B cell (primary cell): ENCODE data around the gene SLAMF6. TPM values are rescaled to one million over a fixed set of nuclear protein-coding genes. Genes with fewer than 3 reads are reported as not detected.

Source experiments
- ATAC-seq: fragments of 200-7000 bp; cut with Tn5 transposase; one replicate; pipeline ENCODE4 v1.10.0; 2021; ENCODE audit warnings: low read depth, mild to moderate bottlenecking, moderate number of reproducible peaks, moderate library complexity
- CTCF ChIA-PET: fragments of 350-600 bp; sonication (Branson Sonifier 250); formaldehyde crosslinking; loops from one replicate; lab custom pipeline; 2021; ENCODE audit warnings: antibody characterized with exemption, inconsistent platforms; lab: Charles Lee
- POLR2A ChIA-PET: fragments of 350-600 bp; sonication (Branson Sonifier 250); formaldehyde crosslinking; loops from one replicate; lab custom pipeline; 2021; ENCODE audit warnings: antibody characterized with exemption; lab: Charles Lee
- DNase-seq: peaks from one replicate; pipeline ENCODE4 v3.0.0; 2013
- H2AFZ ChIP-seq: 2 replicates; pipeline ENCODE4 v1.6.1; 2012; ENCODE audit warnings: mild to moderate bottlenecking, low read depth, low read length; ENCODE audit not compliant: insufficient read depth, poor library complexity, severe bottlenecking
- H3K27ac ChIP-seq, 2 donors: 1 replicate in 1 of 2; 2 replicates in 1 of 2; pipeline ENCODE4 v1.5.1; 2012 to 2013; ENCODE audit warnings: low read length in 2 of 2, mild to moderate bottlenecking in 2 of 2, moderate library complexity in 1 of 2
- H3K27me3 ChIP-seq, 4 experiments: fragments of 200-600 bp in 1 of 4; sonication (generic) in 1 of 4; replicated peaks in 1 of 4; 1 replicate in 2 of 4; 2 replicates in 2 of 4; pipeline versions ENCODE4 v1.6.1 to v1.7.0; 2013 to 2016; ENCODE audit warnings: low read length in 3 of 4, mild to moderate bottlenecking in 2 of 4, mixed read lengths in 1 of 4, moderate library complexity in 1 of 4; ENCODE audit not compliant: insufficient read depth in 4 of 4, control insufficient read depth in 3 of 4; ENCODE audit errors: control extremely low read depth in 1 of 4
- H3K36me3 ChIP-seq, 2 experiments: replicated peaks in 1 of 2; 1 replicate in 1 of 2; 2 replicates in 1 of 2; pipeline versions ENCODE4 v1.6.1 to v1.7.1; 2013; ENCODE audit warnings: low read length in 1 of 2; ENCODE audit not compliant: insufficient read depth in 2 of 2, control insufficient read depth in 1 of 2; ENCODE audit errors: control extremely low read depth in 1 of 2, extremely low read depth in 1 of 2
- H3K4me1 ChIP-seq, 2 donors: fragments of 200-600 bp in 1 of 2; sonication (generic) in 1 of 2; 1 replicate in 1 of 2; 2 replicates in 1 of 2; pipeline versions ENCODE4 v1.5.1 to v1.6.1; 2013 to 2017; ENCODE audit warnings: low read length in 2 of 2; ENCODE audit not compliant: control insufficient read depth in 2 of 2, insufficient read depth in 2 of 2
- H3K4me2 ChIP-seq: replicated peaks from 2 replicates; pipeline ENCODE3; 2012; ENCODE audit warnings: mild to moderate bottlenecking, low read depth, low read length; ENCODE audit not compliant: poor library complexity, severe bottlenecking
- H3K4me3 ChIP-seq, 5 experiments: fragments of 200-600 bp in 1 of 5; sonication (generic) in 1 of 5; 1 replicate in 3 of 5; 2 replicates in 2 of 5; pipeline versions ENCODE4 v1.5.1 to v1.7.0; 2011 to 2016; ENCODE audit warnings: low read length in 4 of 5, mild to moderate bottlenecking in 4 of 5, low read depth in 2 of 5, control low read depth in 1 of 5, moderate library complexity in 1 of 5; ENCODE audit not compliant: insufficient read depth in 1 of 5; ENCODE audit errors: control extremely low read depth in 1 of 5, extremely low read depth in 1 of 5
- H3K79me2 ChIP-seq: fragments of 200-600 bp; sonication (generic); one replicate; pipeline ENCODE4 v1.6.0; 2016; ENCODE audit warnings: low read length; ENCODE audit not compliant: control insufficient read depth, insufficient read depth
- H3K9ac ChIP-seq: fragments of 200-600 bp; sonication (generic); 2 replicates; pipeline ENCODE4 v1.6.1; 2017; ENCODE audit warnings: mild to moderate bottlenecking, low read length, moderate library complexity
- H3K9me3 ChIP-seq, 3 donors: one replicate each; pipeline versions ENCODE4 v1.6.1 to v1.7.1; 2013; ENCODE audit warnings: low read length in 2 of 3; ENCODE audit not compliant: control insufficient read depth in 2 of 3, insufficient read depth in 1 of 3; ENCODE audit errors: control extremely low read depth in 1 of 3
- H4K20me1 ChIP-seq: 2 replicates; pipeline ENCODE4 v1.6.0; 2012; ENCODE audit warnings: mild to moderate bottlenecking, low read length; ENCODE audit not compliant: insufficient read depth, control insufficient read depth, poor library complexity, severe bottlenecking
- H3K27ac Mint-ChIP-seq: one replicate; pipeline ENCODE4 v1.8.0; 2021; ENCODE audit warnings: mixed read lengths
- H3K27me3 Mint-ChIP-seq: one replicate; pipeline ENCODE4 v1.8.0; 2021; ENCODE audit warnings: mixed read lengths
- H3K4me1 Mint-ChIP-seq: one replicate; pipeline ENCODE4 v1.8.0; 2021; ENCODE audit warnings: mixed read lengths
- H3K4me3 Mint-ChIP-seq: one replicate; pipeline ENCODE4 v1.8.0; 2021; ENCODE audit warnings: mixed read lengths
- H3K9me3 Mint-ChIP-seq: one replicate; pipeline ENCODE4 v1.8.0; 2022; ENCODE audit warnings: mixed read lengths; ENCODE audit not compliant: insufficient read depth
- CTCF ChIP-seq: fragments of 200-600 bp; IDR thresholded peaks from one replicate; pipeline ENCODE4 v1.8.0; 2022; ENCODE audit warnings: antibody characterized with exemption, mild to moderate bottlenecking
- EZH2 ChIP-seq: IDR thresholded peaks from 2 replicates; pipeline ENCODE4 v1.6.1; 2012; ENCODE audit warnings: borderline replicate concordance, low read depth, mild to moderate bottlenecking, moderate library complexity, low read length; ENCODE audit not compliant: insufficient read depth, poor library complexity, severe bottlenecking
- WGBS: methylation state at CpG from one replicate; pipeline ENCODE4 v1.1.5; 2013; ENCODE audit warnings: missing lambda C conversion rate; ENCODE audit not compliant: insufficient coverage; 5-methylcytosine and 5-hydroxymethylcytosine counted together
- intact Hi-C: fragments of 100-400 bp; cut with micrococcal nuclease; formaldehyde crosslinking; loops from one replicate; pipeline ENCODE4 v1.10.0; 2022
- polyA plus RNA-seq: library from polyadenylated mRNA; depleted of rRNA; stranded (reverse); fragments of >200 nt; gene quantifications from 2 replicates; pipeline ENCODE4 v1.2.3, GENCODE V29; 2012
- total RNA-seq, 2 donors: library from RNA; stranded (reverse); fragments of 120-200 nt in 1 of 2; gene quantifications; 1 replicate in 1 of 2; 2 replicates in 1 of 2; pipeline versions ENCODE4 v1.2.3 to v1.2.4, GENCODE V29; 2013 to 2022

The SLAMF6 gene
- total and polyA plus RNA-seq, 2 donors (not counting 1 experiment from before 2014, with no cell fraction given): 64.8 to 79.6 TPM

- TF ChIP-seq CTCF (no peak), EZH2 (no peak)
- Histone ChIP-seq H3K4me2 (no peak overlapping the region), H3K79me2 (peaks cover 94% of the 10 kb centered on the region), H3K27me3 (no peaks in the 10 kb centered on the region), H3K36me3 (peaks cover 4 to 58% of the 10 kb centered on the region in 2 experiments), H3K4me3 (no peak overlapping the region), H3K9ac (no peak overlapping the region), H3K4me1 (peaks cover 44 to 54% of the 10 kb centered on the region in 2 donors), H4K20me1 (peaks cover 8% of the 10 kb centered on the region), H3K9me3 (peaks cover 0 to 8% (median 3%) of the 10 kb centered on the region in 3 donors), H2AFZ (no peak overlapping the region), H3K27ac (peak overlapping the region in 1 of 2 donors; percentile 56)
- ChIA-PET CTCF (interaction anchor here (0.8 to 3.5 kb wide), 4 partner anchors 9 to 48 kb away, joined by 3 to 13 read pairs (median 4); no protein-coding TSS in a partner anchor), POLR2A (interaction anchor here (1.0 kb wide), 1 partner anchor 17 kb away, joined by 3 read pairs; no protein-coding TSS in a partner anchor)
- no peak for ATAC-seq
- no CpG with 5 or more reads among the region's 1 CpG for WGBS
- DNase-seq: no peak
- Mint-ChIP-seq H3K9me3 (no peaks in the 10 kb centered on the region), H3K4me3 (peak overlapping the region; percentile 6), H3K27ac (peak overlapping the region; percentile 16), H3K4me1 (peaks cover 88% of the 10 kb centered on the region), H3K27me3 (no peaks in the 10 kb centered on the region)
- intact Hi-C loops: no loop called here
These were observed 22.6 kb downstream of the SLAMF6 start for GRCh38 chr1:160500321-160500990.

- H4K20me1 ChIP-seq: peaks cover 8% of the 10 kb centered on the region
- Mint-ChIP-seq H3K4me3 (peak overlapping the region; percentile 26), H3K27me3 (no peaks in the 10 kb centered on the region), H3K27ac (peak overlapping the region; percentile 68), H3K4me1 (peaks cover 91% of the 10 kb centered on the region), H3K9me3 (no peaks in the 10 kb centered on the region)
- ChIA-PET CTCF (interaction anchor here (0.8 to 3.5 kb wide), 4 partner anchors 10 to 49 kb away, joined by 3 to 13 read pairs (median 3); no protein-coding TSS in a partner anchor), POLR2A (interaction anchor here (1.5 kb wide), 1 partner anchor 12 kb away, joined by 3 read pairs; no protein-coding TSS in a partner anchor)
- no CpG with 5 or more reads among the region's 1 CpG for WGBS
- peaks cover 0 to 7% (median under 1%) of the 10 kb centered on the region in 3 donors for H3K9me3 ChIP-seq
- H3K27me3 ChIP-seq: no peaks in the 10 kb centered on the region
- no peak overlapping the region for H3K4me3 ChIP-seq
- TF ChIP-seq CTCF: no peak
- TF ChIP-seq EZH2: no peak
- intact Hi-C loops: no loop called here
- ATAC-seq: no peak
- peak overlapping the region; percentile 5 for H3K9ac ChIP-seq
- peak overlapping the region; percentile 25 for H3K4me2 ChIP-seq
- DNase-seq: no peak
- H3K27ac ChIP-seq: peak overlapping the region in 1 of 2 donors; percentile 56
- peaks cover 43 to 53% of the 10 kb centered on the region in 2 donors for H3K4me1 ChIP-seq
- H3K36me3 ChIP-seq: peaks cover 3 to 64% of the 10 kb centered on the region in 2 experiments
- H2AFZ ChIP-seq: no peak overlapping the region
- H3K79me2 ChIP-seq: peaks cover 88% of the 10 kb centered on the region
These were observed 23.4 kb downstream of the SLAMF6 start for GRCh38 chr1:160499631-160500030.
